Mesothelial cell of epicardium (in vitro differentiated cells): ENCODE results near the gene SAAL1. TPM values are rescaled to one million over a fixed set of nuclear protein-coding genes. Genes with fewer than 3 reads are reported as not detected.

Experiments
- DNase-seq, 2 experiments: peaks; one replicate each; pipeline ENCODE4 v3.0.0; 2021; ENCODE audit warnings: low spot score in 2 of 2; ENCODE audit not compliant: unreplicated experiment in 2 of 2
- H3K27ac Mint-ChIP-seq: 2 replicates; pipeline ENCODE4 v1.8.0; 2021; ENCODE audit warnings: mixed read lengths
- H3K27me3 Mint-ChIP-seq: 2 replicates; pipeline ENCODE4 v1.8.0; 2021; ENCODE audit warnings: low read depth, mixed read lengths
- H3K36me3 Mint-ChIP-seq: 2 replicates; pipeline ENCODE4 v1.8.0; 2021; ENCODE audit warnings: mixed read lengths
- H3K4me1 Mint-ChIP-seq: 2 replicates; pipeline ENCODE4 v1.8.0; 2021; ENCODE audit warnings: mixed read lengths
- H3K4me3 Mint-ChIP-seq: 2 replicates; pipeline ENCODE4 v1.8.0; 2021; ENCODE audit warnings: mild to moderate bottlenecking, moderate library complexity, mixed read lengths
- H3K9me3 Mint-ChIP-seq: 2 replicates; pipeline ENCODE4 v1.8.0; 2021; ENCODE audit warnings: mixed read lengths
- CTCF ChIP-seq: fragments of 200-600 bp; sonication (generic); IDR thresholded peaks from one replicate; pipeline ENCODE4 v1.5.0; 2021; ENCODE audit warnings: antibody characterized with exemption; ENCODE audit not compliant: unreplicated experiment
- total RNA-seq: library from RNA; stranded (reverse); gene quantifications from 3 replicates; pipeline ENCODE4 v1.2.1, GENCODE V29; 2021

The SAAL1 gene
- total RNA-seq, 1 donor from 2014 or later = 28.5 TPM

GRCh38 chr11:18115360-18116127, 9.7 kb upstream of the SAAL1 start:
- no peaks in the 10 kb centered on the region for H3K9me3 Mint-ChIP-seq
- peaks cover 62% of the 10 kb centered on the region for H3K27me3 Mint-ChIP-seq
- H3K36me3 Mint-ChIP-seq = no peaks in the 10 kb centered on the region
- no peaks in the 10 kb centered on the region for H3K4me1 Mint-ChIP-seq
- H3K27ac Mint-ChIP-seq = no peak overlapping the region
- peak; percentile 78 for TF ChIP-seq CTCF
- no peak overlapping the region for H3K4me3 Mint-ChIP-seq
- peak; percentile 57 to 76 for DNase-seq

- no peak for TF ChIP-seq CTCF
- Mint-ChIP-seq H3K27ac (no peak overlapping the region), H3K36me3 (no peaks in the 10 kb centered on the region), H3K9me3 (no peaks in the 10 kb centered on the region), H3K4me1 (peaks cover 1% of the 10 kb centered on the region), H3K4me3 (no peak overlapping the region), H3K27me3 (peaks cover 56% of the 10 kb centered on the region)
- no peak for DNase-seq
These were observed 5.1 kb upstream of the SAAL1 start for GRCh38 chr11:18111005-18111404.

GRCh38 chr11:18108254-18108653, 2.4 kb upstream of the SAAL1 start:
- Mint-ChIP-seq H3K27me3 (peaks cover 30% of the 10 kb centered on the region), H3K4me3 (no peak overlapping the region), H3K27ac (no peak overlapping the region), H3K9me3 (no peaks in the 10 kb centered on the region), H3K36me3 (peaks cover under 1% of the 10 kb centered on the region), H3K4me1 (peaks cover 11% of the 10 kb centered on the region)
- no peak for TF ChIP-seq CTCF
- DNase-seq = no peak

GRCh38 chr11:18106688-18107087, 806 bp upstream of the SAAL1 start:
- Mint-ChIP-seq H3K4me1 (peaks cover 11% of the 10 kb centered on the region), H3K4me3 (peak overlapping the region; percentile 94), H3K9me3 (no peaks in the 10 kb centered on the region), H3K27ac (no peak overlapping the region), H3K27me3 (peaks cover 17% of the 10 kb centered on the region), H3K36me3 (peaks cover 14% of the 10 kb centered on the region)
- TF ChIP-seq CTCF = no peak
- DNase-seq = no peak

GRCh38 chr11:18105086-18105801, 638 bp downstream of the SAAL1 start:
- Mint-ChIP-seq H3K27ac (peak overlapping the region; percentile 79), H3K4me3 (peak overlapping the region; percentile 94), H3K36me3 (peaks cover 25% of the 10 kb centered on the region), H3K4me1 (peaks cover 11% of the 10 kb centered on the region), H3K9me3 (peaks cover 5% of the 10 kb centered on the region), H3K27me3 (peaks cover 5% of the 10 kb centered on the region)
- DNase-seq = no peak
- no peak for TF ChIP-seq CTCF
